Kidney epithelial cell (primary cell): ENCODE data around the gene SAFB. TPM values are rescaled to one million over a fixed set of nuclear protein-coding genes. Genes with fewer than 3 reads are reported as not detected.

Experiments used
- DNase-seq: peaks from one replicate; pipeline ENCODE4 v3.0.0-alpha.2; 2010; ENCODE audit warnings: low read depth
- H3K27me3 ChIP-seq: 2 replicates; pipeline ENCODE4 v1.6.0; 2011; ENCODE audit warnings: low read length; ENCODE audit not compliant: control insufficient read depth, insufficient read depth
- H3K36me3 ChIP-seq: 2 replicates; pipeline ENCODE4 v1.5.1; 2011; ENCODE audit warnings: low read length; ENCODE audit not compliant: control insufficient read depth, insufficient read depth
- H3K4me3 ChIP-seq: 2 replicates; pipeline ENCODE4 v1.5.1; 2011; ENCODE audit warnings: low read depth, mild to moderate bottlenecking, control low read depth, low read length
- CTCF ChIP-seq: IDR thresholded peaks from 2 replicates; pipeline ENCODE4 v1.5.1; 2011; ENCODE audit warnings: mild to moderate bottlenecking, moderate library complexity, low read length, control low read depth, inconsistent platforms; ENCODE audit not compliant: insufficient read depth, poor library complexity, severe bottlenecking
- total RNA-seq: library from RNA; depleted of rRNA; stranded (reverse); fragments of >200 nt; gene quantifications from 2 replicates; pipeline ENCODE4 v1.2.3, GENCODE V29; 2015

Gene SAFB
- total RNA-seq, 1 donor from 2014 or later: 45.7 TPM

- peaks cover 7% of the 10 kb centered on the region for H3K36me3 ChIP-seq
- no peaks in the 10 kb centered on the region for H3K27me3 ChIP-seq
- no peak for TF ChIP-seq CTCF
- no peak overlapping the region for H3K4me3 ChIP-seq
- no peak for DNase-seq
Observed at GRCh38 chr19:5705552-5705951, 82.7 kb downstream of the SAFB start.

- H3K4me3 ChIP-seq: no peak overlapping the region
- H3K36me3 ChIP-seq: peaks cover 4% of the 10 kb centered on the region
- no peak for DNase-seq
- no peak for TF ChIP-seq CTCF
- H3K27me3 ChIP-seq: no peaks in the 10 kb centered on the region
Observed at GRCh38 chr19:5706876-5707573, 84.1 kb downstream of the SAFB start.

- H3K27me3 ChIP-seq: no peaks in the 10 kb centered on the region
- TF ChIP-seq CTCF: no peak
- H3K4me3 ChIP-seq: no peak overlapping the region
- no peak for DNase-seq
- peaks cover 4% of the 10 kb centered on the region for H3K36me3 ChIP-seq
Observed at GRCh38 chr19:5707576-5708575, 85.0 kb downstream of the SAFB start.

- Histone ChIP-seq H3K27me3 (no peaks in the 10 kb centered on the region), H3K4me3 (no peak overlapping the region), H3K36me3 (no peaks in the 10 kb centered on the region)
- TF ChIP-seq CTCF: no peak
- no peak for DNase-seq
Observed at GRCh38 chr19:5711025-5711424, 88.1 kb downstream of the SAFB start.

GRCh38 chr19:5711713-5712161, 88.9 kb downstream of the SAFB start:
- TF ChIP-seq CTCF: no peak
- H3K4me3 ChIP-seq: no peak overlapping the region
- H3K27me3 ChIP-seq: no peaks in the 10 kb centered on the region
- no peak for DNase-seq
- H3K36me3 ChIP-seq: no peaks in the 10 kb centered on the region
